HL-60 (cell line): ENCODE data around the gene TPD52L1.

Source experiments
- DNase-seq, 2 experiments: peaks; one replicate each; pipeline ENCODE4 v3.0.0-alpha.2; 2010 to 2020; ENCODE audit warnings: low read depth in 1 of 2, low spot score in 1 of 2
- H3K27ac ChIP-seq: fragments of 250-450 bp; sonication (Bioruptor Pico); replicated peaks from 2 replicates; pipeline ENCODE4 v1.5.1; 2020; ENCODE audit warnings: mild to moderate bottlenecking, moderate library complexity
- H3K27me3 ChIP-seq: fragments of 250-450 bp; sonication (Bioruptor Pico); 2 replicates; pipeline ENCODE4 v1.5.1; 2021; ENCODE audit warnings: mild to moderate bottlenecking, moderate library complexity; ENCODE audit not compliant: insufficient read depth, poor library complexity, severe bottlenecking
- H3K4me3 ChIP-seq: replicated peaks from 2 replicates; pipeline ENCODE4 v1.5.1; 2011; ENCODE audit warnings: mild to moderate bottlenecking, control low read depth, low read length; ENCODE audit not compliant: insufficient read depth
- GABPA ChIP-seq: IDR thresholded peaks from 2 replicates; pipeline ENCODE4 v1.6.1; 2012; ENCODE audit warnings: low read depth
- POLR2AphosphoS5 ChIP-seq: IDR thresholded peaks from 2 replicates; pipeline ENCODE4 v1.6.1; 2012; ENCODE audit warnings: low read depth
- SPI1 ChIP-seq: IDR thresholded peaks from 2 replicates; pipeline ENCODE4 v1.6.1; 2012; ENCODE audit warnings: low read depth, mild to moderate bottlenecking, borderline replicate concordance
- TF ChIP-seq, protein P1 (sequence below): IDR thresholded peaks from 2 replicates; pipeline ENCODE4 v1.6.1; 2012; ENCODE audit warnings: low read depth; ENCODE audit not compliant: insufficient replicate concordance
- TF ChIP-seq, protein P2 (sequence below): IDR thresholded peaks from one replicate; pipeline ENCODE4 v1.5.1; 2011; ENCODE audit warnings: low read length, control low read depth, inconsistent platforms; ENCODE audit not compliant: insufficient read depth

TPD52L1 gene

DNA sequence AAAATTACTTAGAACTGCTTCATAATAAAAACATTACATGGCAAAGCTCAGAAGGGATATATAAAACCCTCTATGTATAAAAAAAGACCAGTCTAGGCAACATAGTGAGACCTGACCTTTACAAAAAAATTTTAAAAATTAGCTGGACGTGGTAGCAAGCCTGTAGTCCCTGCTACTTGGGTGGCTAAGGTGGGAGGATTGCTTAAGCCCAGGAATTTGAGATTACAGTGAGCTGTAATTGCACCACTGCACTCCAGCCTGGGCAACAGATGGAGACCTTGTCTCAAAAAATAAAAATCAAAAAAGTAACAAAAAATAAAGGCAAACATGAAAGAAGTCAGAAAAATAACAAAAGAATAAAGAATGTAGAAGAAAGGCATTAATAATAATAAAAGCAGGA, 21.5 kb upstream of the TPD52L1 start:
- TF ChIP-seq GABPA (no peak), POLR2AphosphoS5 (no peak), SPI1 (no peak)
- TF ChIP-seq, protein P1, sequence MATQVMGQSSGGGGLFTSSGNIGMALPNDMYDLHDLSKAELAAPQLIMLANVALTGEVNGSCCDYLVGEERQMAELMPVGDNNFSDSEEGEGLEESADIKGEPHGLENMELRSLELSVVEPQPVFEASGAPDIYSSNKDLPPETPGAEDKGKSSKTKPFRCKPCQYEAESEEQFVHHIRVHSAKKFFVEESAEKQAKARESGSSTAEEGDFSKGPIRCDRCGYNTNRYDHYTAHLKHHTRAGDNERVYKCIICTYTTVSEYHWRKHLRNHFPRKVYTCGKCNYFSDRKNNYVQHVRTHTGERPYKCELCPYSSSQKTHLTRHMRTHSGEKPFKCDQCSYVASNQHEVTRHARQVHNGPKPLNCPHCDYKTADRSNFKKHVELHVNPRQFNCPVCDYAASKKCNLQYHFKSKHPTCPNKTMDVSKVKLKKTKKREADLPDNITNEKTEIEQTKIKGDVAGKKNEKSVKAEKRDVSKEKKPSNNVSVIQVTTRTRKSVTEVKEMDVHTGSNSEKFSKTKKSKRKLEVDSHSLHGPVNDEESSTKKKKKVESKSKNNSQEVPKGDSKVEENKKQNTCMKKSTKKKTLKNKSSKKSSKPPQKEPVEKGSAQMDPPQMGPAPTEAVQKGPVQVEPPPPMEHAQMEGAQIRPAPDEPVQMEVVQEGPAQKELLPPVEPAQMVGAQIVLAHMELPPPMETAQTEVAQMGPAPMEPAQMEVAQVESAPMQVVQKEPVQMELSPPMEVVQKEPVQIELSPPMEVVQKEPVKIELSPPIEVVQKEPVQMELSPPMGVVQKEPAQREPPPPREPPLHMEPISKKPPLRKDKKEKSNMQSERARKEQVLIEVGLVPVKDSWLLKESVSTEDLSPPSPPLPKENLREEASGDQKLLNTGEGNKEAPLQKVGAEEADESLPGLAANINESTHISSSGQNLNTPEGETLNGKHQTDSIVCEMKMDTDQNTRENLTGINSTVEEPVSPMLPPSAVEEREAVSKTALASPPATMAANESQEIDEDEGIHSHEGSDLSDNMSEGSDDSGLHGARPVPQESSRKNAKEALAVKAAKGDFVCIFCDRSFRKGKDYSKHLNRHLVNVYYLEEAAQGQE = no peak
- TF ChIP-seq, protein P2, sequence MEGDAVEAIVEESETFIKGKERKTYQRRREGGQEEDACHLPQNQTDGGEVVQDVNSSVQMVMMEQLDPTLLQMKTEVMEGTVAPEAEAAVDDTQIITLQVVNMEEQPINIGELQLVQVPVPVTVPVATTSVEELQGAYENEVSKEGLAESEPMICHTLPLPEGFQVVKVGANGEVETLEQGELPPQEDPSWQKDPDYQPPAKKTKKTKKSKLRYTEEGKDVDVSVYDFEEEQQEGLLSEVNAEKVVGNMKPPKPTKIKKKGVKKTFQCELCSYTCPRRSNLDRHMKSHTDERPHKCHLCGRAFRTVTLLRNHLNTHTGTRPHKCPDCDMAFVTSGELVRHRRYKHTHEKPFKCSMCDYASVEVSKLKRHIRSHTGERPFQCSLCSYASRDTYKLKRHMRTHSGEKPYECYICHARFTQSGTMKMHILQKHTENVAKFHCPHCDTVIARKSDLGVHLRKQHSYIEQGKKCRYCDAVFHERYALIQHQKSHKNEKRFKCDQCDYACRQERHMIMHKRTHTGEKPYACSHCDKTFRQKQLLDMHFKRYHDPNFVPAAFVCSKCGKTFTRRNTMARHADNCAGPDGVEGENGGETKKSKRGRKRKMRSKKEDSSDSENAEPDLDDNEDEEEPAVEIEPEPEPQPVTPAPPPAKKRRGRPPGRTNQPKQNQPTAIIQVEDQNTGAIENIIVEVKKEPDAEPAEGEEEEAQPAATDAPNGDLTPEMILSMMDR = no peak
- Histone ChIP-seq H3K27me3 (peaks cover 4% of the 10 kb centered on the region), H3K27ac (no peak overlapping the region), H3K4me3 (no peak overlapping the region)
- no peak for DNase-seq

GRCh38 chr6:125136378-125136777, 17.2 kb upstream of the TPD52L1 start:
- H3K27ac ChIP-seq = no peak overlapping the region

DNA sequence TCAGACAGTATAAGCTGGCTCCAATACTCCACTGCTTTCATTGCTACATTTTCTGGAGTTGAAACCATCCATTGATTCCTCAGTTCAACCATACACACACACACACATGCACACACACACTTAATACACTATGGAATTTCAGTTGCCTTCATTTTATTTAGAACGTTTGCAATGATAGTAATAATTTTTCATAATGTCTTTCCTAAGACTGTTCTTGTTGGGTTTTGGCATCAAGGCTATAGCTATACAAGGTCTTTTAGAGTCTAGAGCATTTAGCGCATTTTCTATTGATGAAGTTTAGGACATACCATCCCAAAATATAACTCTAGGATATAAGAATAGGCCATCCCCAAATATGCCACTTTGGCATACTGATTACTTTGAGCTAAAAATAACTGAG, 15.5 kb upstream of the TPD52L1 start:
- Histone ChIP-seq H3K27me3 (no peaks in the 10 kb centered on the region), H3K4me3 (no peak overlapping the region), H3K27ac (no peak overlapping the region)
- TF ChIP-seq GABPA = no peak
- no peak for TF ChIP-seq SPI1
- no peak for TF ChIP-seq POLR2AphosphoS5
- TF ChIP-seq, protein P2 = no peak
- TF ChIP-seq, protein P1 = no peak
- no peak for DNase-seq

More at GRCh38 chr6:125136378-125136777, 17.2 kb upstream of the TPD52L1 start:
- TF ChIP-seq, protein P2 = no peak
- no peak for TF ChIP-seq POLR2AphosphoS5
- no peak for TF ChIP-seq SPI1
- TF ChIP-seq, protein P1 = no peak
- no peak for TF ChIP-seq GABPA
- H3K27me3 ChIP-seq = peaks cover 3% of the 10 kb centered on the region
- no peak for DNase-seq
- H3K4me3 ChIP-seq = no peak overlapping the region
